HepG2 (cell line): ENCODE measurements around the gene RSAD1. TPM values are rescaled to one million over a fixed set of nuclear protein-coding genes. Genes with fewer than 3 reads are reported as not detected.
A peak's percentile ranks its signal among the peaks of the same experiment; 100 is the strongest.

Source experiments
- CEBPB ChIP-seq: IDR thresholded peaks from 2 replicates; pipeline ENCODE4 v1.6.1; 2011; ENCODE audit warnings: low read depth, low read length, improper control_type of control experiment, borderline replicate concordance
- DPF2 ChIP-seq: sonication (generic); formaldehyde crosslinking; IDR thresholded peaks from 2 replicates; pipeline ENCODE4 v1.4.0; 2020; ENCODE audit warnings: mild to moderate bottlenecking, low read depth, missing genetic modification reagents, borderline replicate concordance
- HNRNPH1 ChIP-seq: fragments of 200-400 bp; formaldehyde crosslinking; optimal IDR thresholded peaks from 2 replicates; pipeline ENCODE3; 2017; ENCODE audit warnings: mild to moderate bottlenecking, low read depth, low read length
- HNRNPLL ChIP-seq: fragments of 200-400 bp; formaldehyde crosslinking; IDR thresholded peaks from 2 replicates; pipeline ENCODE4 v1.6.1; 2017; ENCODE audit warnings: mild to moderate bottlenecking, low read depth, low read length; ENCODE audit not compliant: poor library complexity, severe bottlenecking
- NAIF1 ChIP-seq: sonication (generic); formaldehyde crosslinking; IDR thresholded peaks from 2 replicates; pipeline ENCODE4 v1.5.0; 2020; ENCODE audit warnings: mild to moderate bottlenecking, missing genetic modification reagents, borderline replicate concordance
- SIX4 ChIP-seq: sonication (generic); formaldehyde crosslinking; IDR thresholded peaks from 2 replicates; pipeline ENCODE4 v1.4.0; 2020; ENCODE audit warnings: missing genetic modification reagents
- SMAD1 ChIP-seq: sonication (generic); formaldehyde crosslinking; IDR thresholded peaks from 2 replicates; pipeline ENCODE4 v1.4.0; 2020; ENCODE audit warnings: missing genetic modification reagents, low read depth, mild to moderate bottlenecking, borderline replicate concordance
- TAF15 ChIP-seq: fragments of 200-400 bp; formaldehyde crosslinking; IDR thresholded peaks from one replicate; pipeline ENCODE4 v1.6.1; 2018; ENCODE audit warnings: mild to moderate bottlenecking, low read depth, low read length; ENCODE audit not compliant: poor library complexity, severe bottlenecking
- WIZ ChIP-seq: sonication (generic); formaldehyde crosslinking; IDR thresholded peaks from 2 replicates; pipeline ENCODE4 v1.5.1; 2020; ENCODE audit warnings: mild to moderate bottlenecking, missing genetic modification reagents
- ZMYM2 ChIP-seq: sonication (generic); formaldehyde crosslinking; IDR thresholded peaks from 2 replicates; pipeline ENCODE4 v1.8.0; 2022; ENCODE audit warnings: mild to moderate bottlenecking, missing genetic modification reagents
- ZNF746 ChIP-seq: sonication (generic); formaldehyde crosslinking; IDR thresholded peaks from 2 replicates; pipeline ENCODE4 v1.8.0; 2022; ENCODE audit warnings: mild to moderate bottlenecking, missing genetic modification reagents
- ZNF839 ChIP-seq: sonication (generic); formaldehyde crosslinking; IDR thresholded peaks from 2 replicates; pipeline ENCODE4 v1.4.0; 2020; ENCODE audit warnings: missing genetic modification reagents, mild to moderate bottlenecking, borderline replicate concordance
- polyA plus RNA-seq, 8 experiments: library from polyadenylated mRNA; depleted of rRNA in 3 of 8; stranded (reverse) in 7 of 8; unstranded in 1 of 8; fragments of >200 nt; fragmentation: Illumina TruSeq in 4 of 8; extraction: Trizol in 4 of 8; gene quantifications; 2 replicates each; pipeline versions ENCODE4 v1.2.1 to v1.2.3, GENCODE V29; 2011 to 2016; ENCODE audit warnings: low read depth in 4 of 8, missing spikeins in 1 of 8, mixed read lengths in 1 of 8; ENCODE audit not compliant: insufficient read depth in 1 of 8
- total RNA-seq, 5 experiments: library from RNA; depleted of rRNA; stranded (reverse); fragments of >200 nt; fragmentation: Illumina TruSeq; extraction: Trizol; gene quantifications; 2 replicates each; pipeline ENCODE4 v1.2.3, GENCODE V29; 2016; ENCODE audit warnings: low read depth in 1 of 5
- TF ChIP-seq, protein P1 (sequence below): sonication (generic); formaldehyde crosslinking; IDR thresholded peaks from 2 replicates; pipeline ENCODE4 v1.8.0; 2022; ENCODE audit warnings: missing genetic modification reagents, mild to moderate bottlenecking, moderate library complexity, borderline replicate concordance
- TF ChIP-seq, protein P2 (sequence below): sonication (generic); formaldehyde crosslinking; IDR thresholded peaks from 2 replicates; pipeline ENCODE4 v1.5.1; 2020; ENCODE audit warnings: mild to moderate bottlenecking, missing genetic modification reagents, moderate library complexity
- TF ChIP-seq, protein P3 (sequence below): sonication (generic); formaldehyde crosslinking; IDR thresholded peaks from 2 replicates; pipeline ENCODE4 v1.8.1; 2023; ENCODE audit warnings: mild to moderate bottlenecking, inconsistent platforms, moderate library complexity, missing genetic modification reagents, borderline replicate concordance

RSAD1 gene
- total and polyA plus RNA-seq, 2 of the 13 experiments (the other 11 are each of a cell fraction or from before 2014, with no cell fraction given) = 22.7 to 27.7 TPM

DNA sequence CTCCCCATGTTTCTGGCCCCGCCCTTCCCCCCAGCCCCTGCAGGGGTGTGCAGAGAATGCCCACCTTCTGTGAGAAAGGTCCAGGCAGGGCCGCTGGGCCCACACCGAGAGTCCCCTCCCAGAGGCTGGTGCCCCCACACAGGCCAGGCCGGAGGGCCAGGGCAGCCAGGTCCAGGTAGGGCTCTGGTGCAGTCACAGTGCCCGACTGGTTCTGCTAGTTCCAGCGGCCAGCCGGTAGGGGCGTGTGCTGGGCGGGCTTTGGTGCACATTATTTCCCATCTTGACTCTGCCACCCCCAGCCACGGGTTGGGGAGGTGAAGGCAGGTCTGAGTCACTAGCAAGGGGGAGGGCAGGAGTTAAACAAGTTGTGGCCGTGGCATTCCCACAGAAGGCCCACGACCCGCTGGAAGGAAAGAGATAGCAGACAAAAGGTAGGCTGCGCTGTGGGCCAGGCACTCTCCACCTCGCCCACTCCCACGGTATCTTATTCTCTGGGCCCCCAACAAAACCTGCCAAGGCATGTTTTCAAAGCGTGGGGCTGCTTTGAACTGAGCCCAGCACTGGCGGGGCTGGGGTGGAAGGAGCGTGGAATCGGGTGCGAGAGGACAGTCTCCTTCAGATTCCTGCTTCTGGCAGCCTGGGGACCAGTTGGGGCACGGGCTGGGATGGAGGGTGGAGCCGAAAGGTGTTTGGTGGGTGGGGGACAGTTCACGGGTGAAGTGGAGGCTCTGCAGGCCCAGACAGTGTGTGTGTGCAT, 55.7 kb downstream of the RSAD1 start (continued):
- TF ChIP-seq, protein P1, sequence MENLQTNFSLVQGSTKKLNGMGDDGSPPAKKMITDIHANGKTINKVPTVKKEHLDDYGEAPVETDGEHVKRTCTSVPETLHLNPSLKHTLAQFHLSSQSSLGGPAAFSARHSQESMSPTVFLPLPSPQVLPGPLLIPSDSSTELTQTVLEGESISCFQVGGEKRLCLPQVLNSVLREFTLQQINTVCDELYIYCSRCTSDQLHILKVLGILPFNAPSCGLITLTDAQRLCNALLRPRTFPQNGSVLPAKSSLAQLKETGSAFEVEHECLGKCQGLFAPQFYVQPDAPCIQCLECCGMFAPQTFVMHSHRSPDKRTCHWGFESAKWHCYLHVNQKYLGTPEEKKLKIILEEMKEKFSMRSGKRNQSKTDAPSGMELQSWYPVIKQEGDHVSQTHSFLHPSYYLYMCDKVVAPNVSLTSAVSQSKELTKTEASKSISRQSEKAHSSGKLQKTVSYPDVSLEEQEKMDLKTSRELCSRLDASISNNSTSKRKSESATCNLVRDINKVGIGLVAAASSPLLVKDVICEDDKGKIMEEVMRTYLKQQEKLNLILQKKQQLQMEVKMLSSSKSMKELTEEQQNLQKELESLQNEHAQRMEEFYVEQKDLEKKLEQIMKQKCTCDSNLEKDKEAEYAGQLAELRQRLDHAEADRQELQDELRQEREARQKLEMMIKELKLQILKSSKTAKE (CRISPR knock-in tag) = no peak
- TF ChIP-seq SIX4 (CRISPR knock-in tag) (no peak), NAIF1 (CRISPR knock-in tag) (no peak), ZNF746 (CRISPR knock-in tag) (no peak), WIZ (CRISPR knock-in tag) (no peak), HNRNPLL (peak; percentile 14), ZMYM2 (CRISPR knock-in tag) (0 out of 2 replicates have a peak, but pooled peaks have one; percentile 31), TAF15 (no peak), HNRNPH1 (no peak), CEBPB (no peak), SMAD1 (no peak), ZNF839 (CRISPR knock-in tag) (0 out of 2 replicates have a peak, but pooled peaks have one; percentile 13), DPF2 (no peak)
- TF ChIP-seq, protein P2, sequence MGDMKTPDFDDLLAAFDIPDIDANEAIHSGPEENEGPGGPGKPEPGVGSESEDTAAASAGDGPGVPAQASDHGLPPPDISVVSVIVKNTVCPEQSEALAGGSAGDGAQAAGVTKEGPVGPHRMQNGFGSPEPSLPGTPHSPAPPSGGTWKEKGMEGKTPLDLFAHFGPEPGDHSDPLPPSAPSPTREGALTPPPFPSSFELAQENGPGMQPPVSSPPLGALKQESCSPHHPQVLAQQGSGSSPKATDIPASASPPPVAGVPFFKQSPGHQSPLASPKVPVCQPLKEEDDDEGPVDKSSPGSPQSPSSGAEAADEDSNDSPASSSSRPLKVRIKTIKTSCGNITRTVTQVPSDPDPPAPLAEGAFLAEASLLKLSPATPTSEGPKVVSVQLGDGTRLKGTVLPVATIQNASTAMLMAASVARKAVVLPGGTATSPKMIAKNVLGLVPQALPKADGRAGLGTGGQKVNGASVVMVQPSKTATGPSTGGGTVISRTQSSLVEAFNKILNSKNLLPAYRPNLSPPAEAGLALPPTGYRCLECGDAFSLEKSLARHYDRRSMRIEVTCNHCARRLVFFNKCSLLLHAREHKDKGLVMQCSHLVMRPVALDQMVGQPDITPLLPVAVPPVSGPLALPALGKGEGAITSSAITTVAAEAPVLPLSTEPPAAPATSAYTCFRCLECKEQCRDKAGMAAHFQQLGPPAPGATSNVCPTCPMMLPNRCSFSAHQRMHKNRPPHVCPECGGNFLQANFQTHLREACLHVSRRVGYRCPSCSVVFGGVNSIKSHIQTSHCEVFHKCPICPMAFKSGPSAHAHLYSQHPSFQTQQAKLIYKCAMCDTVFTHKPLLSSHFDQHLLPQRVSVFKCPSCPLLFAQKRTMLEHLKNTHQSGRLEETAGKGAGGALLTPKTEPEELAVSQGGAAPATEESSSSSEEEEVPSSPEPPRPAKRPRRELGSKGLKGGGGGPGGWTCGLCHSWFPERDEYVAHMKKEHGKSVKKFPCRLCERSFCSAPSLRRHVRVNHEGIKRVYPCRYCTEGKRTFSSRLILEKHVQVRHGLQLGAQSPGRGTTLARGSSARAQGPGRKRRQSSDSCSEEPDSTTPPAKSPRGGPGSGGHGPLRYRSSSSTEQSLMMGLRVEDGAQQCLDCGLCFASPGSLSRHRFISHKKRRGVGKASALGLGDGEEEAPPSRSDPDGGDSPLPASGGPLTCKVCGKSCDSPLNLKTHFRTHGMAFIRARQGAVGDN (CRISPR knock-in tag) = peak; percentile 51; the same call in 1 of the 2 replicates
- TF ChIP-seq, protein P3, sequence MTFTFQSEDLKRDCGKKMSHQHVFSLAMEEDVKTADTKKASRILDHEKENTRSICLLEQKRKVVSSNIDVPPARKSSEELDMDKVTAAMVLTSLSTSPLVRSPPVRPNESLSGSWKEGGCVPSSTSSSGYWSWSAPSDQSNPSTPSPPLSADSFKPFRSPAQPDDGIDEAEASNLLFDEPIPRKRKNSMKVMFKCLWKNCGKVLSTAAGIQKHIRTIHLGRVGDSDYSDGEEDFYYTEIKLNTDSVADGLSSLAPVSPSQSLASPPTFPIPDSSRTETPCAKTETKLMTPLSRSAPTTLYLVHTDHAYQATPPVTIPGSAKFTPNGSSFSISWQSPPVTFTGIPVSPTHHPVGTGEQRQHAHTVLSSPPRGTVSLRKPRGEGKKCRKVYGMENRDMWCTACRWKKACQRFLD (CRISPR knock-in tag) = no peak
